K562 (cell line): ENCODE results near the gene KLHL29.

Source experiments
- BRCA1 ChIP-seq, 2 experiments: fragments of 450-650 bp in 1 of 2; sonication (generic) in 1 of 2; formaldehyde crosslinking in 1 of 2; IDR thresholded peaks; 2 replicates each; pipeline versions ENCODE4 v1.5.0 to v1.6.1; 2017 to 2020; ENCODE audit warnings: mild to moderate bottlenecking in 1 of 2, missing genetic modification reagents in 1 of 2
- CTCF ChIP-seq, 3 experiments: IDR thresholded peaks in 2 of 3; conservative IDR thresholded peaks in 1 of 3; 2 replicates each; pipeline ENCODE4 v1.5.1; 2011 to 2012; ENCODE audit warnings: low read length in 3 of 3, mild to moderate bottlenecking in 3 of 3, control low read depth in 2 of 3, improper control_type of control experiment in 1 of 3, inconsistent platforms in 1 of 3, low read depth in 1 of 3, mixed read lengths in 1 of 3, moderate library complexity in 1 of 3; ENCODE audit not compliant: insufficient read depth in 2 of 3
- HES1 ChIP-seq: fragments of 450-650 bp; IDR thresholded peaks from 2 replicates; pipeline ENCODE4 v1.6.1; 2016; ENCODE audit warnings: low read depth, mild to moderate bottlenecking, moderate library complexity
- KDM4B ChIP-seq, 2 experiments: fragments of 450-650 bp in 1 of 2; sonication (generic) in 1 of 2; IDR thresholded peaks; 2 replicates each; pipeline ENCODE4 v1.6.1; 2016 to 2017; ENCODE audit warnings: borderline replicate concordance in 2 of 2, antibody characterized with exemption in 1 of 2, low read depth in 1 of 2, mild to moderate bottlenecking in 1 of 2
- KLF16 ChIP-seq: IDR thresholded peaks from 2 replicates; pipeline ENCODE4 v1.6.1; 2016; ENCODE audit warnings: antibody characterized with exemption
- POLR2A ChIP-seq: fragments of 450-650 bp; conservative IDR thresholded peaks from 2 replicates; pipeline ENCODE4 v1.6.1; 2016
- RUNX1 ChIP-seq: sonication (generic); IDR thresholded peaks from 2 replicates; pipeline ENCODE4 v1.6.1; 2016; ENCODE audit warnings: antibody characterized with exemption, low read depth
- SP1 ChIP-seq: sonication (generic); formaldehyde crosslinking; IDR thresholded peaks from 2 replicates; pipeline ENCODE4 v1.8.1; 2022; ENCODE audit warnings: mild to moderate bottlenecking, missing genetic modification reagents
- TRIM28 ChIP-seq: fragments of 450-650 bp; IDR thresholded peaks from 2 replicates; pipeline ENCODE4 v1.6.1; 2017
- ZNF561 ChIP-seq: fragments of 450-650 bp; formaldehyde crosslinking; conservative IDR thresholded peaks from 2 replicates; pipeline ENCODE4 v1.4.0; 2020; ENCODE audit warnings: mild to moderate bottlenecking, moderate library complexity
- ZNF740 ChIP-seq, 3 experiments: fragments of 200-800 bp in 1 of 3; sonication (Bioruptor generic) in 1 of 3; sonication (generic) in 1 of 3; formaldehyde crosslinking in 1 of 3; IDR thresholded peaks; 2 replicates each; pipeline versions ENCODE4 v1.6.1 to v1.8.0; 2016 to 2022; ENCODE audit warnings: mild to moderate bottlenecking in 2 of 3, missing compliant biosample characterization in 2 of 3, missing genetic modification characterization in 2 of 3, missing genetic modification reagents in 1 of 3

GRCh38 chr2:23544589-23545295 lies 159.8 kb downstream of the KLHL29 start:
- no peak for TF ChIP-seq BRCA1 (IDR thresholded peaks at IDR 0.05)
- TF ChIP-seq BRCA1 (CRISPR knock-in tag; IDR thresholded peaks at IDR 0.05), result no peak
- no peak for TF ChIP-seq HES1
- no peak for TF ChIP-seq SP1 (CRISPR knock-in tag)
- TF ChIP-seq KLF16, result no peak
- TF ChIP-seq ZNF561 (CRISPR knock-in tag), result no peak
- TF ChIP-seq POLR2A, result no peak
- no peak for TF ChIP-seq RUNX1
- no peak for TF ChIP-seq CTCF (IDR thresholded peaks at IDR 0.05 in 2 of 3, conservative IDR thresholded peaks at IDR 0.05 in 1 of 3; ENCODE audit: insufficient read depth in 2 of 3, low read depth in 1 of 3, low read length in 3 of 3)
- TF ChIP-seq ZNF740 (CRISPR knock-in tag; IDR thresholded peaks at IDR 0.05), result no peak
- TF ChIP-seq ZNF740 (tag; IDR thresholded peaks at IDR 0.05), result no peak
- TF ChIP-seq KDM4B (IDR thresholded peaks at IDR 0.05; ENCODE audit: borderline replicate concordance in 2 of 2, low read depth in 1 of 2), result no peak
- TF ChIP-seq TRIM28, result no peak
